ENCODE measurements around the gene SLC22A2.

- TF ChIP-seq CTCF (IDR thresholded peaks at IDR 0.05) (no peak), EZH2 (IDR thresholded peaks at IDR 0.05) (no peak)
These were observed 463 bp upstream of the SLC22A2 start for GRCh38 chr6:160259143-160259425.
